ENCODE measurements around the gene ZMAT5.

The ZMAT5 gene

GRCh38 chr22:29813126-29813525, 46.3 kb upstream of the ZMAT5 start:
- Histone ChIP-seq H3K9me3 (replicated peaks; ENCODE audit: insufficient read depth, low read length) (no peaks in the 10 kb centered on the region), H3K27me3 (replicated peaks; ENCODE audit: insufficient read depth, low read length) (no peaks in the 10 kb centered on the region), H3K9me2 (replicated peaks; ENCODE audit: insufficient read depth, low read length) (no peaks in the 10 kb centered on the region), H3F3A (ENCODE audit: insufficient read depth, low read length) (no peaks in the 10 kb centered on the region), H3K9ac (ENCODE audit: low read length) (no peak overlapping the region), H3K79me2 (ENCODE audit: low read length) (no peaks in the 10 kb centered on the region), H3K27ac (ENCODE audit: low read length) (no peak overlapping the region), H3K4me3 (ENCODE audit: low read length) (no peak overlapping the region), H3K4me2 (ENCODE audit: low read depth, low read length) (no peak overlapping the region), H4K20me1 (ENCODE audit: insufficient read depth, low read length) (no peaks in the 10 kb centered on the region), H3K4me1 (ENCODE audit: low read length) (no peaks in the 10 kb centered on the region), H2AFZ (ENCODE audit: low read length) (no peak overlapping the region), H3K36me3 (replicated peaks; ENCODE audit: insufficient read depth, low read length) (no peaks in the 10 kb centered on the region)
- TF ChIP-seq EZH2 (optimal IDR thresholded peaks at IDR 0.05; ENCODE audit: low read depth, low read length) = no peak
- TF ChIP-seq, protein P1, sequence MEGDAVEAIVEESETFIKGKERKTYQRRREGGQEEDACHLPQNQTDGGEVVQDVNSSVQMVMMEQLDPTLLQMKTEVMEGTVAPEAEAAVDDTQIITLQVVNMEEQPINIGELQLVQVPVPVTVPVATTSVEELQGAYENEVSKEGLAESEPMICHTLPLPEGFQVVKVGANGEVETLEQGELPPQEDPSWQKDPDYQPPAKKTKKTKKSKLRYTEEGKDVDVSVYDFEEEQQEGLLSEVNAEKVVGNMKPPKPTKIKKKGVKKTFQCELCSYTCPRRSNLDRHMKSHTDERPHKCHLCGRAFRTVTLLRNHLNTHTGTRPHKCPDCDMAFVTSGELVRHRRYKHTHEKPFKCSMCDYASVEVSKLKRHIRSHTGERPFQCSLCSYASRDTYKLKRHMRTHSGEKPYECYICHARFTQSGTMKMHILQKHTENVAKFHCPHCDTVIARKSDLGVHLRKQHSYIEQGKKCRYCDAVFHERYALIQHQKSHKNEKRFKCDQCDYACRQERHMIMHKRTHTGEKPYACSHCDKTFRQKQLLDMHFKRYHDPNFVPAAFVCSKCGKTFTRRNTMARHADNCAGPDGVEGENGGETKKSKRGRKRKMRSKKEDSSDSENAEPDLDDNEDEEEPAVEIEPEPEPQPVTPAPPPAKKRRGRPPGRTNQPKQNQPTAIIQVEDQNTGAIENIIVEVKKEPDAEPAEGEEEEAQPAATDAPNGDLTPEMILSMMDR (IDR thresholded peaks at IDR 0.05; ENCODE audit: low read length) = no peak
- TF ChIP-seq EZH2phosphoT487 (IDR thresholded peaks at IDR 0.05; ENCODE audit: low read length) = no peak
- DNase-seq = no peak

DNA sequence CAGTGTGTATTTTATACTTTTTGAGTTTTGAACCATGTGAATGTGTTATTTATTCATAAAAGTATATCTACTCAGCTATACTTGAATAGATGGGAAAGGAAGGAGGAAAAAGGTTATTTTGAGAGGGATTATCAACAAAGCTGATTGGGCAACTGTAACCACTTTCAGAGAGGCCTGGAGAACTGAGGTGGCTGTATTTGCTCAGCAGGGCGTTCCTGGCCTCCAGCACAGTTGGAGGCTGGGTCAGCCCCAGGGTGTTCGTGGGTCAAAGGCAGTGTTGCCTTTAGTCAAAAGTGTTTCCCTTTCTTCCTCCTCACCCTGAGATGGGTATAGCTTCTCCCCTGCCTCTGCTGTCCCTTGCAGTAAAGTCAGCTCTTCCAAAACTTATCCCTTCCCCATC, 44.6 kb upstream of the ZMAT5 start:
- no peak overlapping the region for H2AFZ ChIP-seq (ENCODE audit: low read length)
- no peak for DNase-seq
- no peak overlapping the region for H3K4me3 ChIP-seq (ENCODE audit: low read length)
- H3K27ac ChIP-seq (ENCODE audit: low read length) = no peak overlapping the region
- no peak for TF ChIP-seq EZH2phosphoT487 (IDR thresholded peaks at IDR 0.05; ENCODE audit: low read length)
- no peak for TF ChIP-seq EZH2 (optimal IDR thresholded peaks at IDR 0.05; ENCODE audit: low read depth, low read length)
- TF ChIP-seq, protein P1 (IDR thresholded peaks at IDR 0.05; ENCODE audit: low read length) = no peak
- H3K9ac ChIP-seq (ENCODE audit: low read length) = no peak overlapping the region
- H4K20me1 ChIP-seq (ENCODE audit: insufficient read depth, low read length) = no peaks in the 10 kb centered on the region
- H3K36me3 ChIP-seq (replicated peaks; ENCODE audit: insufficient read depth, low read length) = peaks cover 2% of the 10 kb centered on the region
- no peaks in the 10 kb centered on the region for H3K27me3 ChIP-seq (replicated peaks; ENCODE audit: insufficient read depth, low read length)
- no peaks in the 10 kb centered on the region for H3K4me1 ChIP-seq (ENCODE audit: low read length)
- H3K79me2 ChIP-seq (ENCODE audit: low read length) = no peaks in the 10 kb centered on the region
- H3K4me2 ChIP-seq (ENCODE audit: low read depth, low read length) = no peak overlapping the region
- no peaks in the 10 kb centered on the region for H3F3A ChIP-seq (ENCODE audit: insufficient read depth, low read length)
- H3K9me3 ChIP-seq (replicated peaks; ENCODE audit: insufficient read depth, low read length) = no peaks in the 10 kb centered on the region
- no peaks in the 10 kb centered on the region for H3K9me2 ChIP-seq (replicated peaks; ENCODE audit: insufficient read depth, low read length)

GRCh38 chr22:29810216-29810615, 43.4 kb upstream of the ZMAT5 start:
- no peak for DNase-seq
- Histone ChIP-seq H3K4me3 (ENCODE audit: low read length) (no peak overlapping the region), H3K4me2 (ENCODE audit: low read depth, low read length) (no peak overlapping the region), H3K79me2 (ENCODE audit: low read length) (no peaks in the 10 kb centered on the region), H3K9me2 (replicated peaks; ENCODE audit: insufficient read depth, low read length) (no peaks in the 10 kb centered on the region), H3F3A (ENCODE audit: insufficient read depth, low read length) (no peaks in the 10 kb centered on the region), H4K20me1 (ENCODE audit: insufficient read depth, low read length) (no peaks in the 10 kb centered on the region), H3K4me1 (ENCODE audit: low read length) (no peaks in the 10 kb centered on the region), H3K27ac (ENCODE audit: low read length) (no peak overlapping the region), H3K9ac (ENCODE audit: low read length) (no peak overlapping the region), H3K9me3 (replicated peaks; ENCODE audit: insufficient read depth, low read length) (no peaks in the 10 kb centered on the region), H2AFZ (ENCODE audit: low read length) (no peak overlapping the region), H3K36me3 (replicated peaks; ENCODE audit: insufficient read depth, low read length) (peaks cover 3% of the 10 kb centered on the region), H3K27me3 (replicated peaks; ENCODE audit: insufficient read depth, low read length) (no peaks in the 10 kb centered on the region)
- TF ChIP-seq EZH2phosphoT487 (IDR thresholded peaks at IDR 0.05; ENCODE audit: low read length) (no peak), EZH2 (optimal IDR thresholded peaks at IDR 0.05; ENCODE audit: low read depth, low read length) (no peak)
- TF ChIP-seq, protein P1 (IDR thresholded peaks at IDR 0.05; ENCODE audit: low read length) = no peak

Measured in MM.1S (cell line).